ENCODE measurements around the gene MRPS7. TPM values are rescaled to one million over a fixed set of nuclear protein-coding genes. Genes with fewer than 3 reads are reported as not detected.

MRPS7 gene
- total and polyA plus RNA-seq, 2 of the 8 experiments (the other 6 are each of a cell fraction or from before 2014, with no cell fraction given), result 63.4 to 79.4 TPM

DNA sequence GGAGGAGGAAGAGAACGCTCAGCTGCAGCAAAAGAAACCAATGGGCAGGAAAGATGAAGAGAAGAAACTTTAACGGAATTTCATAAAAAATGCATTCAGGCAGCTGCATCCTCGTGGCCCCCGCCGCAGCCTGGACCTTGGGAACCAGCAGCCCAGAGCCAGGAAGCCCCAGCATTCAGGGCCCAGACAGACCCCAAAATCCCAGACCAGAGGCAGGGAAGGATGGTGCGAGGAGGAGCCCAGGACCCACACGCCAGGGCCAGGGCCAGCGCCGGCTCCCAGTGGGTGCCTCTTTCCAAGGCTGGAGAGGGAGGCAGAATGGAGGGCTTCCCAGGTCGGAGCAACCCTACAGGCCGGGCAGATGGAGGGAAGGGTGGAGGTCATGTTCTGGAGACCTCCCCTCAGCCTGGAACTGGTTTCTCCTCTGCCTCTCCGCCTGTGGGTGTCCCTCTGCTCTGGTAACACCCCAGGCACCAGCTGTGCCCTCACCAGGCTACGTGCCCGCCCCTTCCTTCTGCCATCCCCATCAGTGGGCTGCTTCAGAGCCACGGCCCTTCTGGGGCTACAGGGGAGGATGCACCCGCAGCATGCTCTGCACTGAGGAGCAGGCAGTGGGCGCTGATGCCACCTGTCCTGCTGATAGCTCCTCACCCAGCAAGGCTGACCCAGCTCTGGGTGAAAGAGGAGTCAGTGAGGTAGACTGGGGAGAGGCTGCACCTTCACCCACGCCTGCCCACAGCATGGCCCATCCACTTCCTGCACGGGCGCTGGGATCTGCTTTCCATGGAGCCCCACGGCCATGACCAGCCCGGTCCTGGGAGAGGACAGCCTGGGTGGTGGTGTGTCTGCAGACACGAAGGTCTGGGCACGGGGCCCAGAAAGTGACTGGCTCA, 10.5 kb downstream of the MRPS7 start:
- Histone ChIP-seq H3K23ac (ENCODE audit: insufficient read length) (no peak overlapping the region), H3K4me2 (ENCODE audit: insufficient read depth in 1 of 2, low read depth in 2 of 2, low read length in 2 of 2) (peak overlapping the region; percentile 70 to 95), H2BK120ac (replicated peaks; ENCODE audit: low read depth, low read length) (no peak overlapping the region), H3K14ac (ENCODE audit: insufficient read length) (no peak overlapping the region), H3K23me2 (ENCODE audit: low read depth, low read length) (peaks cover 15% of the 10 kb centered on the region), H4K20me1 (replicated peaks in 1 of 2; ENCODE audit: control insufficient read depth in 1 of 2, insufficient read depth in 2 of 2, low read length in 2 of 2) (peaks cover 1 to 2% of the 10 kb centered on the region in 2 experiments), H3K27me3 (replicated peaks in 1 of 4; ENCODE audit: control insufficient read depth in 3 of 4, extremely low read depth in 1 of 4, insufficient read depth in 3 of 4, low read length in 3 of 4) (no peaks in the 10 kb centered on the region), H3K9me3 (ENCODE audit: insufficient read depth in 2 of 2, low read depth in 1 of 2, low read length in 1 of 2) (no peaks in the 10 kb centered on the region), H3K4me3 (ENCODE audit: extremely low read depth in 1 of 4, insufficient read depth in 2 of 4, low read depth in 3 of 4, low read length in 4 of 4) (peak overlapping the region; percentile 84 to 91 (median 87)), H3K4me1 (replicated peaks in 1 of 4; ENCODE audit: control insufficient read depth in 3 of 4, insufficient read depth in 4 of 4, low read length in 3 of 4) (peaks cover 0 to 9% (median 7%) of the 10 kb centered on the region in 4 experiments; a peak in 4 of 7 replicates), H3K4ac (replicated peaks; ENCODE audit: insufficient read length, low read depth, low read length) (no peak overlapping the region), H2AFZ (ENCODE audit: low read length) (no peak overlapping the region), H2BK12ac (ENCODE audit: low read depth, low read length) (no peak overlapping the region), H3K18ac (ENCODE audit: extremely low read depth, low read length) (peak overlapping the region; percentile 2; the same call in 1 of the 2 replicates), H3K36me3 (ENCODE audit: control insufficient read depth in 2 of 4, insufficient read depth in 4 of 4, low read length in 3 of 4) (peaks cover 0 to 4% (median 3%) of the 10 kb centered on the region in 4 experiments; a peak in 3 of 8 replicates), H3K27ac (ENCODE audit: low read depth, low read length) (no peak overlapping the region), H2BK20ac (ENCODE audit: low read length) (no peak overlapping the region), H2AK5ac (ENCODE audit: low read depth, low read length) (no peak overlapping the region), H3K79me1 (ENCODE audit: low read depth, low read length) (no peaks in the 10 kb centered on the region), H3K79me2 (ENCODE audit: control insufficient read depth in 1 of 2, insufficient read depth in 2 of 2, low read length in 2 of 2) (no peaks in the 10 kb centered on the region), H4K91ac (replicated peaks; ENCODE audit: insufficient read length, low read length) (no peak overlapping the region), H3K9ac (replicated peaks in 1 of 4; ENCODE audit: extremely low read depth in 1 of 4, low read depth in 3 of 4, low read length in 3 of 4) (no peak overlapping the region; a peak in 2 of 7 replicates), H4K5ac (ENCODE audit: insufficient read length, low read depth, low read length) (no peak overlapping the region), H2BK5ac (ENCODE audit: low read depth, low read length) (no peak overlapping the region), H2BK15ac (ENCODE audit: low read length) (no peak overlapping the region), H4K8ac (ENCODE audit: extremely low read depth, insufficient read depth, low read length) (no peak overlapping the region), H3K56ac (replicated peaks; ENCODE audit: insufficient read length, low read depth, low read length) (no peak overlapping the region)
- ChIA-PET POLR2A (ENCODE audit: partially characterized antibody) (interaction anchor here (0.6 to 6.7 kb wide), 6 partner anchors 11 to 117 kb away, joined by 3 to 62 read pairs (median 5); partner anchors contain the start of genes GGA3, MRPS7 and SLC25A19), CTCF (ENCODE audit: partially characterized antibody) (interaction anchor here (0.8 to 21.2 kb wide), 21 partner anchors 8 to 209 kb away, joined by 3 to 369 read pairs (median 5); partner anchors contain the start of genes GGA3, MRPS7 and SLC25A19)
- DNase-seq (ENCODE audit: low read depth in 1 of 2, low spot score in 2 of 2) (no peak), FAIRE-seq (no peak)
- TF ChIP-seq RAD21 (IDR thresholded peaks at IDR 0.05 in 1 of 2, conservative IDR thresholded peaks at IDR 0.05 in 1 of 2; ENCODE audit: low read depth in 2 of 2, low read length in 2 of 2) (peak in 1 of 2 experiments; percentile 25; a peak in 1 of 4 replicates), SP1 (IDR thresholded peaks at IDR 0.05; ENCODE audit: low read depth, low read length) (no peak), TAF7 (optimal IDR thresholded peaks at IDR 0.05; ENCODE audit: borderline replicate concordance, low read depth, low read length) (no peak), CTBP2 (IDR thresholded peaks at IDR 0.05; ENCODE audit: borderline replicate concordance, insufficient read depth, insufficient read length, low read length) (no peak)
- TF ChIP-seq, protein P1, sequence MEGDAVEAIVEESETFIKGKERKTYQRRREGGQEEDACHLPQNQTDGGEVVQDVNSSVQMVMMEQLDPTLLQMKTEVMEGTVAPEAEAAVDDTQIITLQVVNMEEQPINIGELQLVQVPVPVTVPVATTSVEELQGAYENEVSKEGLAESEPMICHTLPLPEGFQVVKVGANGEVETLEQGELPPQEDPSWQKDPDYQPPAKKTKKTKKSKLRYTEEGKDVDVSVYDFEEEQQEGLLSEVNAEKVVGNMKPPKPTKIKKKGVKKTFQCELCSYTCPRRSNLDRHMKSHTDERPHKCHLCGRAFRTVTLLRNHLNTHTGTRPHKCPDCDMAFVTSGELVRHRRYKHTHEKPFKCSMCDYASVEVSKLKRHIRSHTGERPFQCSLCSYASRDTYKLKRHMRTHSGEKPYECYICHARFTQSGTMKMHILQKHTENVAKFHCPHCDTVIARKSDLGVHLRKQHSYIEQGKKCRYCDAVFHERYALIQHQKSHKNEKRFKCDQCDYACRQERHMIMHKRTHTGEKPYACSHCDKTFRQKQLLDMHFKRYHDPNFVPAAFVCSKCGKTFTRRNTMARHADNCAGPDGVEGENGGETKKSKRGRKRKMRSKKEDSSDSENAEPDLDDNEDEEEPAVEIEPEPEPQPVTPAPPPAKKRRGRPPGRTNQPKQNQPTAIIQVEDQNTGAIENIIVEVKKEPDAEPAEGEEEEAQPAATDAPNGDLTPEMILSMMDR (IDR thresholded peaks at IDR 0.05; ENCODE audit: control extremely low read depth in 1 of 3, insufficient read depth in 1 of 3, low read depth in 1 of 3, low read length in 3 of 3), result peak; percentile 9 to 40 (median 22); a peak in 2 of 4 replicates
- WGBS, 2 experiments (ENCODE audit: extremely low coverage in 1 of 2, insufficient coverage in 1 of 2, insufficient read length in 1 of 2, insufficient replicate concordance in 2 of 2, low coverage in 1 of 2, low lambda C conversion rate in 2 of 2, missing lambda C conversion rate in 1 of 2), result 75% methylated on average over 23 of the region's 24 CpGs; no CpG with 5 or more reads in 1 of the 2 experiments
